HEK293 (cell line): ENCODE measurements around the gene CDK5R2.

Experiments used
- CTCF ChIA-PET: fragments of 350-600 bp; formaldehyde crosslinking; extraction: SDS; loops from one replicate; lab custom pipeline; 2021; ENCODE audit warnings: antibody characterized with exemption; lab: Yijun Ruan, JAX
- POLR2A ChIA-PET: fragments of 300-600 bp; formaldehyde crosslinking; extraction: SDS; loops from one replicate; lab custom pipeline; 2020; ENCODE audit warnings: antibody characterized with exemption, inconsistent platforms; lab: Yijun Ruan, JAX
- H3K27ac ChIP-seq: fragments of 200-500 bp; sonication (Bioruptor generic); 2 replicates; pipeline ENCODE4 v1.5.1; 2014; ENCODE audit warnings: low read depth, low read length, control low read depth, inconsistent platforms; ENCODE audit errors: extremely low read depth
- H3K36me3 ChIP-seq, 2 experiments: fragments of 200-500 bp in 1 of 2; sonication (Bioruptor generic) in 1 of 2; 1 replicate in 1 of 2; 2 replicates in 1 of 2; pipeline ENCODE4 v1.5.1; 2014 to 2017; ENCODE audit warnings: inconsistent platforms in 2 of 2, low read length in 2 of 2; ENCODE audit not compliant: control insufficient read depth in 2 of 2, insufficient read depth in 1 of 2
- H3K4me1 ChIP-seq: fragments of 200-500 bp; sonication (Bioruptor generic); 2 replicates; pipeline ENCODE4 v1.5.1; 2014; ENCODE audit warnings: mild to moderate bottlenecking, low read length, inconsistent platforms; ENCODE audit not compliant: control insufficient read depth, insufficient read depth
- H3K4me3 ChIP-seq: 2 replicates; pipeline ENCODE4 v1.5.1; 2011; ENCODE audit warnings: low read depth, mild to moderate bottlenecking, control low read depth, low read length, moderate library complexity
- H3K9me3 ChIP-seq: fragments of 200-500 bp; sonication (Bioruptor generic); 2 replicates; pipeline ENCODE4 v1.5.1; 2014; ENCODE audit warnings: low read depth, low read length, inconsistent platforms; ENCODE audit not compliant: control insufficient read depth, insufficient read depth
- RBAK ChIP-seq: fragments of 450-650 bp; formaldehyde crosslinking; IDR thresholded peaks from 2 replicates; pipeline ENCODE4 v1.5.1; 2016; ENCODE audit warnings: missing biosample characterization, missing genetic modification characterization
- YY2 ChIP-seq: fragments of 450-650 bp; formaldehyde crosslinking; IDR thresholded peaks from 2 replicates; pipeline ENCODE4 v1.5.1; 2016; ENCODE audit warnings: missing biosample characterization, missing genetic modification characterization
- ZFP37 ChIP-seq: fragments of 450-650 bp; formaldehyde crosslinking; IDR thresholded peaks from 2 replicates; pipeline ENCODE4 v1.5.1; 2016; ENCODE audit warnings: missing biosample characterization, missing genetic modification characterization
- ZNF157 ChIP-seq: fragments of 450-650 bp; formaldehyde crosslinking; IDR thresholded peaks from 2 replicates; pipeline ENCODE4 v1.5.1; 2016; ENCODE audit warnings: missing biosample characterization, missing genetic modification characterization
- ZNF16 ChIP-seq: fragments of 450-650 bp; formaldehyde crosslinking; IDR thresholded peaks from 2 replicates; pipeline ENCODE4 v1.5.1; 2016; ENCODE audit warnings: low read depth, missing biosample characterization, missing genetic modification characterization
- ZNF423 ChIP-seq: fragments of 450-650 bp; formaldehyde crosslinking; IDR thresholded peaks from 2 replicates; pipeline ENCODE4 v1.5.1; 2016; ENCODE audit warnings: missing biosample characterization, missing genetic modification characterization
- ZNF433 ChIP-seq: fragments of 450-650 bp; formaldehyde crosslinking; IDR thresholded peaks from 2 replicates; pipeline ENCODE4 v1.5.1; 2016; ENCODE audit warnings: missing biosample characterization, missing genetic modification characterization, low read depth
- ZNF544 ChIP-seq: fragments of 450-650 bp; formaldehyde crosslinking; IDR thresholded peaks from 2 replicates; pipeline ENCODE4 v1.5.0; 2017; ENCODE audit warnings: missing biosample characterization, missing genetic modification characterization
- ZNF623 ChIP-seq: fragments of 450-650 bp; formaldehyde crosslinking; IDR thresholded peaks from 2 replicates; pipeline ENCODE4 v1.5.1; 2016; ENCODE audit warnings: missing biosample characterization, missing genetic modification characterization
- TF ChIP-seq, protein P1 (sequence below): fragments of 450-650 bp; formaldehyde crosslinking; IDR thresholded peaks from 2 replicates; pipeline ENCODE4 v1.5.1; 2017; ENCODE audit warnings: missing biosample characterization, missing genetic modification characterization
- TF ChIP-seq, protein P2 (sequence below): fragments of 450-650 bp; formaldehyde crosslinking; IDR thresholded peaks from 2 replicates; pipeline ENCODE4 v1.5.1; 2016; ENCODE audit warnings: missing biosample characterization, missing genetic modification characterization
- TF ChIP-seq, protein P3 (sequence below): fragments of 450-650 bp; formaldehyde crosslinking; IDR thresholded peaks from 2 replicates; pipeline ENCODE4 v1.5.1; 2016; ENCODE audit warnings: missing biosample characterization, missing genetic modification characterization
- TF ChIP-seq, protein P4 (sequence below): fragments of 450-650 bp; formaldehyde crosslinking; IDR thresholded peaks from 2 replicates; pipeline ENCODE4 v1.5.1; 2016; ENCODE audit warnings: missing biosample characterization, missing genetic modification characterization
- TF ChIP-seq, protein P5 (sequence below): fragments of 450-650 bp; formaldehyde crosslinking; IDR thresholded peaks from 2 replicates; pipeline ENCODE4 v1.5.1; 2016; ENCODE audit warnings: missing biosample characterization, missing genetic modification characterization

CDK5R2 gene

DNA sequence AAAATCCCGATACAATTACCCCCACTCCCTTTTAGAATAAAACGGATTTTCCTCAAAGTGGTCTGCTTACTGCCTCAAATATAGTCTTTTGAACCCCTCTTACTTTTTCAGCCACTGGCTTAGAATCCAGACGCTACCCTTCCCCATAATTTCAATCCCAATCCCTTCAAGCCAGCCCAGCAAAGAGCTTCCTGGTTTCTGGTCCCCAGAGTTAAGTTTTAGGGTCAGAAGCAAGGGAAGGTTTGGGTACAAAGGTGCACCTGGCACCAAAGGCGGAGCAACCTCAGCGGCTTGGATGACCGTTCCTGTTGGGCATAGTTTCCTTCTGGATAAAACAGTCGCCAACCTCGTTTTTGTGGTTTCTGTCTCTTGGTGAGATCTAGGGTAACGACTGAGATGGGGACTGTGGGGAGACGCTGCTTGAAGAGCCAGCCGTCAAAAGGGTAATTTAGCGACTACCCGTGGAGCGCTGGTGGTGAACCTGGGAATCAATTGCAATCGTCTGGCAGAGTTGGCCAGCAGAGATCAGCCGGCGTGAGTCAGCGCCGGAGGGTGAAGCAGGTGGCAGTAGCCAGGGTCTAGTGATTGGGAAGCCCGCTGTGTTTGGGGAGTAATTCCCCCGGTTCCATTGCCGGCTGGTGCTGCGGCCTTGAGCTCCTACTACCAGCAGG is 23.9 kb downstream of the CDK5R2 start (continued):
- TF ChIP-seq, protein P1, sequence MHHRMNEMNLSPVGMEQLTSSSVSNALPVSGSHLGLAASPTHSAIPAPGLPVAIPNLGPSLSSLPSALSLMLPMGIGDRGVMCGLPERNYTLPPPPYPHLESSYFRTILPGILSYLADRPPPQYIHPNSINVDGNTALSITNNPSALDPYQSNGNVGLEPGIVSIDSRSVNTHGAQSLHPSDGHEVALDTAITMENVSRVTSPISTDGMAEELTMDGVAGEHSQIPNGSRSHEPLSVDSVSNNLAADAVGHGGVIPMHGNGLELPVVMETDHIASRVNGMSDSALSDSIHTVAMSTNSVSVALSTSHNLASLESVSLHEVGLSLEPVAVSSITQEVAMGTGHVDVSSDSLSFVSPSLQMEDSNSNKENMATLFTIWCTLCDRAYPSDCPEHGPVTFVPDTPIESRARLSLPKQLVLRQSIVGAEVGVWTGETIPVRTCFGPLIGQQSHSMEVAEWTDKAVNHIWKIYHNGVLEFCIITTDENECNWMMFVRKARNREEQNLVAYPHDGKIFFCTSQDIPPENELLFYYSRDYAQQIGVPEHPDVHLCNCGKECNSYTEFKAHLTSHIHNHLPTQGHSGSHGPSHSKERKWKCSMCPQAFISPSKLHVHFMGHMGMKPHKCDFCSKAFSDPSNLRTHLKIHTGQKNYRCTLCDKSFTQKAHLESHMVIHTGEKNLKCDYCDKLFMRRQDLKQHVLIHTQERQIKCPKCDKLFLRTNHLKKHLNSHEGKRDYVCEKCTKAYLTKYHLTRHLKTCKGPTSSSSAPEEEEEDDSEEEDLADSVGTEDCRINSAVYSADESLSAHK (tag by site-specific recombination), result no peak
- TF ChIP-seq ZNF423 (tag by site-specific recombination), result no peak
- TF ChIP-seq, protein P2, sequence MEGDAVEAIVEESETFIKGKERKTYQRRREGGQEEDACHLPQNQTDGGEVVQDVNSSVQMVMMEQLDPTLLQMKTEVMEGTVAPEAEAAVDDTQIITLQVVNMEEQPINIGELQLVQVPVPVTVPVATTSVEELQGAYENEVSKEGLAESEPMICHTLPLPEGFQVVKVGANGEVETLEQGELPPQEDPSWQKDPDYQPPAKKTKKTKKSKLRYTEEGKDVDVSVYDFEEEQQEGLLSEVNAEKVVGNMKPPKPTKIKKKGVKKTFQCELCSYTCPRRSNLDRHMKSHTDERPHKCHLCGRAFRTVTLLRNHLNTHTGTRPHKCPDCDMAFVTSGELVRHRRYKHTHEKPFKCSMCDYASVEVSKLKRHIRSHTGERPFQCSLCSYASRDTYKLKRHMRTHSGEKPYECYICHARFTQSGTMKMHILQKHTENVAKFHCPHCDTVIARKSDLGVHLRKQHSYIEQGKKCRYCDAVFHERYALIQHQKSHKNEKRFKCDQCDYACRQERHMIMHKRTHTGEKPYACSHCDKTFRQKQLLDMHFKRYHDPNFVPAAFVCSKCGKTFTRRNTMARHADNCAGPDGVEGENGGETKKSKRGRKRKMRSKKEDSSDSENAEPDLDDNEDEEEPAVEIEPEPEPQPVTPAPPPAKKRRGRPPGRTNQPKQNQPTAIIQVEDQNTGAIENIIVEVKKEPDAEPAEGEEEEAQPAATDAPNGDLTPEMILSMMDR, result no peak
- TF ChIP-seq, protein P3, sequence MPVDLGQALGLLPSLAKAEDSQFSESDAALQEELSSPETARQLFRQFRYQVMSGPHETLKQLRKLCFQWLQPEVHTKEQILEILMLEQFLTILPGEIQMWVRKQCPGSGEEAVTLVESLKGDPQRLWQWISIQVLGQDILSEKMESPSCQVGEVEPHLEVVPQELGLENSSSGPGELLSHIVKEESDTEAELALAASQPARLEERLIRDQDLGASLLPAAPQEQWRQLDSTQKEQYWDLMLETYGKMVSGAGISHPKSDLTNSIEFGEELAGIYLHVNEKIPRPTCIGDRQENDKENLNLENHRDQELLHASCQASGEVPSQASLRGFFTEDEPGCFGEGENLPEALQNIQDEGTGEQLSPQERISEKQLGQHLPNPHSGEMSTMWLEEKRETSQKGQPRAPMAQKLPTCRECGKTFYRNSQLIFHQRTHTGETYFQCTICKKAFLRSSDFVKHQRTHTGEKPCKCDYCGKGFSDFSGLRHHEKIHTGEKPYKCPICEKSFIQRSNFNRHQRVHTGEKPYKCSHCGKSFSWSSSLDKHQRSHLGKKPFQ (tag by site-specific recombination), result no peak
- TF ChIP-seq, protein P4, sequence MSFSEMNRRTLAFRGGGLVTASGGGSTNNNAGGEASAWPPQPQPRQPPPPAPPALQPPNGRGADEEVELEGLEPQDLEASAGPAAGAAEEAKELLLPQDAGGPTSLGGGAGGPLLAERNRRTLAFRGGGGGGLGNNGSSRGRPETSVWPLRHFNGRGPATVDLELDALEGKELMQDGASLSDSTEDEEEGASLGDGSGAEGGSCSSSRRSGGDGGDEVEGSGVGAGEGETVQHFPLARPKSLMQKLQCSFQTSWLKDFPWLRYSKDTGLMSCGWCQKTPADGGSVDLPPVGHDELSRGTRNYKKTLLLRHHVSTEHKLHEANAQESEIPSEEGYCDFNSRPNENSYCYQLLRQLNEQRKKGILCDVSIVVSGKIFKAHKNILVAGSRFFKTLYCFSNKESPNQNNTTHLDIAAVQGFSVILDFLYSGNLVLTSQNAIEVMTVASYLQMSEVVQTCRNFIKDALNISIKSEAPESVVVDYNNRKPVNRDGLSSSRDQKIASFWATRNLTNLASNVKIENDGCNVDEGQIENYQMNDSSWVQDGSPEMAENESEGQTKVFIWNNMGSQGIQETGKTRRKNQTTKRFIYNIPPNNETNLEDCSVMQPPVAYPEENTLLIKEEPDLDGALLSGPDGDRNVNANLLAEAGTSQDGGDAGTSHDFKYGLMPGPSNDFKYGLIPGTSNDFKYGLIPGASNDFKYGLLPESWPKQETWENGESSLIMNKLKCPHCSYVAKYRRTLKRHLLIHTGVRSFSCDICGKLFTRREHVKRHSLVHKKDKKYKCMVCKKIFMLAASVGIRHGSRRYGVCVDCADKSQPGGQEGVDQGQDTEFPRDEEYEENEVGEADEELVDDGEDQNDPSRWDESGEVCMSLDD (tag by site-specific recombination), result no peak
- TF ChIP-seq ZNF544 (tag by site-specific recombination), result no peak
- TF ChIP-seq, all 188 proteins: peak for 0

DNA sequence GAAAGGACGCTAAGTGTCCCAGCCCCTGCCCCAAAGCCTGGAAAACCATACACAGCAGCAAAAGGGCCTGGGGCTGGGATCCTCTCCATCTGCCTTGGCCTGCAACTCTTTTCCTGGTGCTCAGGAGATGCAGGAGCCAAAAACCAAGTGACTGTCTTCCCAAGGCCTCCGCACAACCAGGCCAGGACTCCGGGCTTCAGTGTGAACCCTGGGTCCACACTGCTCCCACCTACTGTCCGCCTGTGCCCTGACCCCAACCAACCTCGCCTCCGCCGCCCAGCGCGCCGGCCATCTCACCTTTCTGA is 24.4 kb downstream of the CDK5R2 start:
- H3K4me3 ChIP-seq, result no peak overlapping the region
- no peak overlapping the region for H3K27ac ChIP-seq
- ChIA-PET POLR2A (interaction anchor here (0.8 kb wide), 1 partner anchor 21 kb away, joined by 3 read pairs; no protein-coding TSS in a partner anchor), CTCF (interaction anchor here (0.9 to 4.2 kb wide), 4 partner anchors 18 to 135 kb away, joined by 4 to 31 read pairs (median 5); no protein-coding TSS in a partner anchor)
- H3K4me1 ChIP-seq, result peaks cover 2% of the 10 kb centered on the region; the same call in 1 of the 2 replicates
- TF ChIP-seq RBAK (tag by site-specific recombination), result no peak
- TF ChIP-seq YY2, result no peak
- no peak for TF ChIP-seq ZFP37 (tag by site-specific recombination)
- TF ChIP-seq, protein P5, sequence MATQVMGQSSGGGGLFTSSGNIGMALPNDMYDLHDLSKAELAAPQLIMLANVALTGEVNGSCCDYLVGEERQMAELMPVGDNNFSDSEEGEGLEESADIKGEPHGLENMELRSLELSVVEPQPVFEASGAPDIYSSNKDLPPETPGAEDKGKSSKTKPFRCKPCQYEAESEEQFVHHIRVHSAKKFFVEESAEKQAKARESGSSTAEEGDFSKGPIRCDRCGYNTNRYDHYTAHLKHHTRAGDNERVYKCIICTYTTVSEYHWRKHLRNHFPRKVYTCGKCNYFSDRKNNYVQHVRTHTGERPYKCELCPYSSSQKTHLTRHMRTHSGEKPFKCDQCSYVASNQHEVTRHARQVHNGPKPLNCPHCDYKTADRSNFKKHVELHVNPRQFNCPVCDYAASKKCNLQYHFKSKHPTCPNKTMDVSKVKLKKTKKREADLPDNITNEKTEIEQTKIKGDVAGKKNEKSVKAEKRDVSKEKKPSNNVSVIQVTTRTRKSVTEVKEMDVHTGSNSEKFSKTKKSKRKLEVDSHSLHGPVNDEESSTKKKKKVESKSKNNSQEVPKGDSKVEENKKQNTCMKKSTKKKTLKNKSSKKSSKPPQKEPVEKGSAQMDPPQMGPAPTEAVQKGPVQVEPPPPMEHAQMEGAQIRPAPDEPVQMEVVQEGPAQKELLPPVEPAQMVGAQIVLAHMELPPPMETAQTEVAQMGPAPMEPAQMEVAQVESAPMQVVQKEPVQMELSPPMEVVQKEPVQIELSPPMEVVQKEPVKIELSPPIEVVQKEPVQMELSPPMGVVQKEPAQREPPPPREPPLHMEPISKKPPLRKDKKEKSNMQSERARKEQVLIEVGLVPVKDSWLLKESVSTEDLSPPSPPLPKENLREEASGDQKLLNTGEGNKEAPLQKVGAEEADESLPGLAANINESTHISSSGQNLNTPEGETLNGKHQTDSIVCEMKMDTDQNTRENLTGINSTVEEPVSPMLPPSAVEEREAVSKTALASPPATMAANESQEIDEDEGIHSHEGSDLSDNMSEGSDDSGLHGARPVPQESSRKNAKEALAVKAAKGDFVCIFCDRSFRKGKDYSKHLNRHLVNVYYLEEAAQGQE, result no peak
- TF ChIP-seq ZNF157, result no peak
- no peak for TF ChIP-seq ZNF433 (tag by site-specific recombination)
- no peak for TF ChIP-seq ZNF623 (tag by site-specific recombination)
- TF ChIP-seq ZNF16 (tag by site-specific recombination), result no peak
- TF ChIP-seq, all 188 proteins: peak for 0
- no peaks in the 10 kb centered on the region for H3K36me3 ChIP-seq
- no peaks in the 10 kb centered on the region for H3K9me3 ChIP-seq
